ENCODE data around the gene SOWAHD. TPM values are rescaled to one million over a fixed set of nuclear protein-coding genes. Genes with fewer than 3 reads are reported as not detected.
"Not testable (repeated sequence)": the region's sequence is repeated elsewhere in the genome, so short reads cannot be mapped to it uniquely, and the experiment has no call there.

SOWAHD gene
- total and polyA plus RNA-seq, 9 donors: 0.41 to 1.1 (median 0.61) TPM

- H3K4me3 ChIP-seq (ENCODE audit: low read length): no peak overlapping the region
These were observed 20.4 kb downstream of the SOWAHD start for GRCh38 chrX:119778829-119779228.

GRCh38 chrX:119783026-119783425 is 24.6 kb downstream of the SOWAHD start:
- Histone ChIP-seq H3K36me3 (ENCODE audit: control insufficient read depth, insufficient read depth, low read length) (peaks cover 29% of the 10 kb centered on the region), H3K27ac (ENCODE audit: low read length) (no peak overlapping the region), H3K4me1 (ENCODE audit: control insufficient read depth, insufficient read depth, low read length) (peaks cover 3% of the 10 kb centered on the region), H3K9me3 (replicated peaks; ENCODE audit: control insufficient read depth, low read depth, low read length) (no peaks in the 10 kb centered on the region), H3K27me3 (ENCODE audit: control insufficient read depth, insufficient read depth, low read length) (no peaks in the 10 kb centered on the region), H3K4me3 (ENCODE audit: low read length) (no peak overlapping the region)
- WGBS (ENCODE audit: insufficient coverage): 76% methylated on average over 4 of the region's 5 CpGs
- DNase-seq: no peak

More at GRCh38 chrX:119778829-119779228, 20.4 kb downstream of the SOWAHD start:
- 80% methylated on average over 1 of the region's 5 CpGs for WGBS (ENCODE audit: insufficient coverage)
- H3K27me3 ChIP-seq (ENCODE audit: control insufficient read depth, insufficient read depth, low read length): no peaks in the 10 kb centered on the region
- no peaks in the 10 kb centered on the region for H3K4me1 ChIP-seq (ENCODE audit: control insufficient read depth, insufficient read depth, low read length)
- DNase-seq: no peak
- H3K36me3 ChIP-seq (ENCODE audit: control insufficient read depth, insufficient read depth, low read length): peaks cover 5% of the 10 kb centered on the region
- no peak overlapping the region for H3K27ac ChIP-seq (ENCODE audit: low read length)
- H3K9me3 ChIP-seq (replicated peaks; ENCODE audit: control insufficient read depth, low read depth, low read length): no peaks in the 10 kb centered on the region

- 89% methylated on average over 8 of the region's 14 CpGs for WGBS (ENCODE audit: insufficient coverage)
- Histone ChIP-seq H3K27ac (ENCODE audit: low read length) (no peak overlapping the region), H3K4me1 (ENCODE audit: control insufficient read depth, insufficient read depth, low read length) (peaks cover 14% of the 10 kb centered on the region), H3K9me3 (replicated peaks; ENCODE audit: control insufficient read depth, low read depth, low read length) (no peaks in the 10 kb centered on the region), H3K27me3 (ENCODE audit: control insufficient read depth, insufficient read depth, low read length) (no peaks in the 10 kb centered on the region), H3K4me3 (ENCODE audit: low read length) (no peak overlapping the region), H3K36me3 (ENCODE audit: control insufficient read depth, insufficient read depth, low read length) (peaks cover 39% of the 10 kb centered on the region)
- no peak for DNase-seq
These were observed 26.5 kb downstream of the SOWAHD start for GRCh38 chrX:119784747-119785446.

- Histone ChIP-seq H3K4me3 (ENCODE audit: low read length) (peak overlapping the region; percentile 86), H3K36me3 (ENCODE audit: control insufficient read depth, insufficient read depth, low read length) (peaks cover 22% of the 10 kb centered on the region), H3K27ac (ENCODE audit: low read length) (peak overlapping the region; percentile 100), H3K9me3 (replicated peaks; ENCODE audit: control insufficient read depth, low read depth, low read length) (no peaks in the 10 kb centered on the region), H3K4me1 (ENCODE audit: control insufficient read depth, insufficient read depth, low read length) (peaks cover 17% of the 10 kb centered on the region), H3K27me3 (ENCODE audit: control insufficient read depth, insufficient read depth, low read length) (no peaks in the 10 kb centered on the region)
- DNase-seq: peak; percentile 69
- 41% methylated on average over 31 of the region's 31 CpGs for WGBS (ENCODE audit: insufficient coverage)
These were observed 32.6 kb downstream of the SOWAHD start for GRCh38 chrX:119790977-119791436.

- DNase-seq: peak; percentile 96
- peak within 1 kb of the TSS; percentile 100 for H3K27ac ChIP-seq (ENCODE audit: low read length)
- H3K9me3 ChIP-seq (replicated peaks; ENCODE audit: control insufficient read depth, low read depth, low read length): no peaks in the 10 kb centered on the region
- 29% methylated on average over 48 of the region's 58 CpGs for WGBS (ENCODE audit: insufficient coverage)
- H3K27me3 ChIP-seq (ENCODE audit: control insufficient read depth, insufficient read depth, low read length): no peaks in the 10 kb centered on the region
- H3K36me3 ChIP-seq (ENCODE audit: control insufficient read depth, insufficient read depth, low read length): peaks cover 20% of the 10 kb centered on the region
- peaks cover 17% of the 10 kb centered on the region for H3K4me1 ChIP-seq (ENCODE audit: control insufficient read depth, insufficient read depth, low read length)
- peak within 1 kb of the TSS; percentile 86 for H3K4me3 ChIP-seq (ENCODE audit: low read length)
These were observed 33.2 kb downstream of the SOWAHD start, which contains the start of gene RPL39 for GRCh38 chrX:119791437-119792231. Gene RPL39 (minus strand): TSS chrX:119791630. CDS start chrX:119791576, 54 bp downstream.

- H3K4me3 ChIP-seq (ENCODE audit: low read length): no peak overlapping the region
These were observed 43.1 kb downstream of the SOWAHD start for GRCh38 chrX:119801253-119802221.

GRCh38 chrX:119802546-119802945 is 44.2 kb downstream of the SOWAHD start:
- Histone ChIP-seq H3K36me3 (ENCODE audit: control insufficient read depth, insufficient read depth, low read length) (no peaks in the 10 kb centered on the region), H3K9me3 (replicated peaks; ENCODE audit: control insufficient read depth, low read depth, low read length) (no peaks in the 10 kb centered on the region), H3K27me3 (ENCODE audit: control insufficient read depth, insufficient read depth, low read length) (no peaks in the 10 kb centered on the region), H3K27ac (ENCODE audit: low read length) (no peak overlapping the region), H3K4me3 (ENCODE audit: low read length) (no peak overlapping the region), H3K4me1 (ENCODE audit: control insufficient read depth, insufficient read depth, low read length) (no peaks in the 10 kb centered on the region)
- DNase-seq: no peak
- WGBS (ENCODE audit: insufficient coverage): 88% methylated on average over 7 of the region's 8 CpGs

More at GRCh38 chrX:119801253-119802221, 43.1 kb downstream of the SOWAHD start:
- WGBS (ENCODE audit: insufficient coverage): 92% methylated on average over 2 of the region's 2 CpGs
- no peaks in the 10 kb centered on the region for H3K27me3 ChIP-seq (ENCODE audit: control insufficient read depth, insufficient read depth, low read length)
- DNase-seq: no peak
- no peaks in the 10 kb centered on the region for H3K4me1 ChIP-seq (ENCODE audit: control insufficient read depth, insufficient read depth, low read length)
- no peak overlapping the region for H3K27ac ChIP-seq (ENCODE audit: low read length)
- no peaks in the 10 kb centered on the region for H3K36me3 ChIP-seq (ENCODE audit: control insufficient read depth, insufficient read depth, low read length)
- no peaks in the 10 kb centered on the region for H3K9me3 ChIP-seq (replicated peaks; ENCODE audit: control insufficient read depth, low read depth, low read length)

- WGBS (ENCODE audit: insufficient coverage): no CpG with 5 or more reads among the region's 4 CpGs
- H3K4me3 ChIP-seq (ENCODE audit: low read length); H3K27me3 ChIP-seq (ENCODE audit: control insufficient read depth, insufficient read depth, low read length); H3K27ac ChIP-seq (ENCODE audit: low read length); H3K9me3 ChIP-seq (replicated peaks; ENCODE audit: control insufficient read depth, low read depth, low read length); H3K4me1 ChIP-seq (ENCODE audit: control insufficient read depth, insufficient read depth, low read length); DNase-seq; H3K36me3 ChIP-seq (ENCODE audit: control insufficient read depth, insufficient read depth, low read length): not testable (repeated sequence)
These were observed 50.1 kb downstream of the SOWAHD start for GRCh38 chrX:119808461-119808860.

GRCh38 chrX:119809185-119809666 is 50.8 kb downstream of the SOWAHD start:
- DNase-seq: no peak
- Histone ChIP-seq H3K27me3 (ENCODE audit: control insufficient read depth, insufficient read depth, low read length) (no peaks in the 10 kb centered on the region), H3K9me3 (replicated peaks; ENCODE audit: control insufficient read depth, low read depth, low read length) (no peaks in the 10 kb centered on the region), H3K36me3 (ENCODE audit: control insufficient read depth, insufficient read depth, low read length) (no peaks in the 10 kb centered on the region), H3K4me3 (ENCODE audit: low read length) (no peak overlapping the region), H3K4me1 (ENCODE audit: control insufficient read depth, insufficient read depth, low read length) (no peaks in the 10 kb centered on the region), H3K27ac (ENCODE audit: low read length) (no peak overlapping the region)
- no CpG with 5 or more reads among the region's 1 CpG for WGBS (ENCODE audit: insufficient coverage)
